Common myeloid progenitor, CD34-positive (primary cell): ENCODE measurements around the gene ALMS1.

Source experiments
- CTCF ChIA-PET: fragments of 350-600 bp; sonication (Branson Sonifier 250); formaldehyde crosslinking; loops from one replicate; lab custom pipeline; 2021; ENCODE audit warnings: antibody characterized with exemption; lab: Charles Lee
- POLR2A ChIA-PET: fragments of 350-600 bp; sonication (Branson Sonifier 250); formaldehyde crosslinking; loops from one replicate; lab custom pipeline; 2021; ENCODE audit warnings: antibody characterized with exemption; lab: Charles Lee
- DNase-seq, 3 donors: peaks; one replicate each; pipeline versions ENCODE4 v3.0.0 to v3.0.0-alpha.2; 2013
- H3K27ac ChIP-seq, 2 experiments: 1 replicate in 1 of 2; 2 replicates in 1 of 2; pipeline ENCODE4 v1.7.0; 2013; ENCODE audit warnings: inconsistent platforms in 2 of 2, low read length in 2 of 2, mild to moderate bottlenecking in 2 of 2, low read depth in 1 of 2, moderate library complexity in 1 of 2; ENCODE audit not compliant: severe bottlenecking in 2 of 2, insufficient read depth in 1 of 2, poor library complexity in 1 of 2
- H3K27me3 ChIP-seq, 5 experiments: replicated peaks in 2 of 5; 1 replicate in 3 of 5; 2 replicates in 2 of 5; pipeline versions ENCODE4 v1.6.1 to v1.7.0; 2013; ENCODE audit warnings: low read length in 4 of 5, mild to moderate bottlenecking in 2 of 5, moderate library complexity in 2 of 5, inconsistent platforms in 1 of 5; ENCODE audit not compliant: insufficient read depth in 5 of 5, control insufficient read depth in 4 of 5
- H3K36me3 ChIP-seq, 4 experiments: 1 replicate in 2 of 4; 2 replicates in 2 of 4; pipeline versions ENCODE4 v1.6.1 to v1.7.0; 2013; ENCODE audit warnings: low read length in 3 of 4, control low read depth in 1 of 4, mild to moderate bottlenecking in 1 of 4; ENCODE audit not compliant: control insufficient read depth in 4 of 4, insufficient read depth in 4 of 4
- H3K4me1 ChIP-seq, 4 experiments: 1 replicate in 3 of 4; 2 replicates in 1 of 4; pipeline versions ENCODE4 v1.6.1 to v1.7.1; 2013; ENCODE audit warnings: low read length in 3 of 4, mild to moderate bottlenecking in 3 of 4, control low read depth in 1 of 4, inconsistent platforms in 1 of 4, moderate library complexity in 1 of 4; ENCODE audit not compliant: control insufficient read depth in 4 of 4, insufficient read depth in 4 of 4; ENCODE audit errors: control extremely low read depth in 1 of 4
- H3K4me3 ChIP-seq, 7 experiments: 1 replicate in 4 of 7; 2 replicates in 3 of 7; pipeline versions ENCODE4 v1.5.1 to v1.7.0; 2013; ENCODE audit warnings: mild to moderate bottlenecking in 7 of 7, low read length in 6 of 7, moderate library complexity in 6 of 7, inconsistent platforms in 2 of 7, low read depth in 2 of 7, control low read depth in 1 of 7; ENCODE audit not compliant: insufficient read depth in 4 of 7, control insufficient read depth in 1 of 7; ENCODE audit errors: extremely low read depth in 1 of 7
- H3K9me3 ChIP-seq, 5 experiments: 1 replicate in 4 of 5; 2 replicates in 1 of 5; pipeline versions ENCODE4 v1.6.1 to v1.7.1; 2013; ENCODE audit warnings: low read length in 4 of 5, mild to moderate bottlenecking in 2 of 5, inconsistent platforms in 1 of 5, low read depth in 1 of 5, moderate library complexity in 1 of 5; ENCODE audit not compliant: control insufficient read depth in 4 of 5, insufficient read depth in 2 of 5; ENCODE audit errors: control extremely low read depth in 1 of 5
- WGBS: methylation state at CpG from one replicate; pipeline ENCODE4 v1.1.5; 2013; ENCODE audit not compliant: insufficient coverage; 5-methylcytosine and 5-hydroxymethylcytosine counted together

ALMS1 gene

DNA sequence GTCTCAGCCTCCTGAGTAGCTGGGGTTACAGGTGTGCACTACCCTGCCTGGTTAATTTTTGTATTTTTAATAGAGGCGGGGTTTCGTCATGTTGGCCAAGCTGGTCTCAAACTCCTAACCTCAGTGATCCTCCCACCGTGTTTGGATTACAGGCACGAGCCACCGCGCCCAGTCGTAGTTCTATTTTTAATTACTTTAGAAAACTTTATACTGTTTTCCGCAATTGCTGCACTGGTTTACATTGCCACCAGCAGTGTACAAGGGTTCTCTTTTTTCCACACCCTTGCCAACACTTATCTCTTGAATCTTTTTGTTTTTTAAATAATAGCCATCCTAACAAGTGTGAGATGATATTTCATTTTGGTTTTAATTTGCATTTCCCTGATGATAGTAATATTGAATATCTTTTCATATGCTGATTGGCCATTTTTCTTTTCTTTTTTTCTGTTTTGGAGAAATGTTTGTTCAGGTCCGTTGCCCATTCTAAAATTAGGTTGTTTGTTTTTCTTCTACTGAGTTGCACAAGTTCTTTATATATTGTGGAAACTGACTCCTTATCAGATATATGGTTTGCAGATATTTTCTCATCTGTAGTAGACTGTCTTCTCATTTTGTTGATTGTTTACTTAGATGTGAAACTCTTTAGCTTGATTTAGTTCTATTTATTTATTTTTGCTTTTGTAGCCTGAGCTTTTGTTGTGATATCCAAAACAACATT, 16.9 kb downstream of the ALMS1 start:
- WGBS: 100% methylated on average over 4 of the region's 9 CpGs
- CTCF ChIA-PET: no interaction called here
- DNase-seq: no peak
- POLR2A ChIA-PET: no interaction called here
- Histone ChIP-seq H3K27ac (no peak overlapping the region), H3K4me3 (no peak overlapping the region), H3K9me3 (peaks cover 6 to 34% (median 12%) of the 10 kb centered on the region in 5 experiments), H3K4me1 (no peaks in the 10 kb centered on the region), H3K27me3 (no peaks in the 10 kb centered on the region), H3K36me3 (peaks cover 0 to 15% (median 6%) of the 10 kb centered on the region in 4 experiments)

DNA sequence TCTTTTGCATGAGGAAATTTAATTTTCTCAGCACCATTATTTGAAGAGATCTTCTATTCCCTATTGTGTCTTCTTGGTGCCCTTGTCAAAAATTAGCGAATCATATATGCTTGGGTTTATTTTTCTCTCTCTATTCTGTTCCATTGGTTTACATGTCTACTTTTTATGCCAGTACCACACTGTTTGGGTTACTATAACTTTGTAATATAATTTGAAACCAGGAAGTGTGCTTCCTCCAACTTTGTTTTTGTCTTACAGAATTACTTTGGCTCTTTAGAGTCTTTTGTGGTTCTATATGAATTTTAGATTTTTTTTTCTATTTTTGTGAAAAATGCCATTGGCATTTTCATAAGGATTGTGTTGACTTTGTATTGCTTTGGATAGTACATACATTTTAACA, 17.6 kb downstream of the ALMS1 start:
- Histone ChIP-seq H3K27me3 (no peaks in the 10 kb centered on the region), H3K36me3 (peaks cover 0 to 15% (median 6%) of the 10 kb centered on the region in 4 experiments), H3K4me1 (no peaks in the 10 kb centered on the region), H3K9me3 (peaks cover 6 to 34% (median 12%) of the 10 kb centered on the region in 5 experiments), H3K27ac (no peak overlapping the region), H3K4me3 (no peak overlapping the region)
- CTCF ChIA-PET: no interaction called here
- WGBS: no CpG with 5 or more reads among the region's 1 CpG
- no peak for DNase-seq
- POLR2A ChIA-PET: no interaction called here

- no peaks in the 10 kb centered on the region for H3K27me3 ChIP-seq
- peak in 1 of 3 donors; percentile 9 for DNase-seq
- POLR2A ChIA-PET: no interaction called here
- peaks cover 5 to 29% (median 10%) of the 10 kb centered on the region in 5 experiments for H3K9me3 ChIP-seq
- H3K27ac ChIP-seq: no peak overlapping the region
- no peaks in the 10 kb centered on the region for H3K4me1 ChIP-seq
- H3K36me3 ChIP-seq: peaks cover 0 to 10% (median 4%) of the 10 kb centered on the region in 4 experiments
- H3K4me3 ChIP-seq: no peak overlapping the region
- WGBS: 93% methylated on average over 5 of the region's 5 CpGs
- CTCF ChIA-PET: no interaction called here
These were observed 18.8 kb downstream of the ALMS1 start for GRCh38 chr2:73404409-73404808.

GRCh38 chr2:73406996-73407395, 21.4 kb downstream of the ALMS1 start:
- ChIA-PET CTCF (interaction anchor here (1.1 kb wide), 1 partner anchor 18 kb away, joined by 3 read pairs; no protein-coding TSS in a partner anchor), POLR2A (no interaction called here)
- peaks cover 0 to 20% (median 5%) of the 10 kb centered on the region in 4 experiments for H3K36me3 ChIP-seq

GRCh38 chr2:73408198-73408597, 22.6 kb downstream of the ALMS1 start:
- peaks cover 4 to 24% (median 10%) of the 10 kb centered on the region in 5 experiments for H3K9me3 ChIP-seq
- no peaks in the 10 kb centered on the region for H3K4me1 ChIP-seq
- 91% methylated on average over 3 of the region's 3 CpGs for WGBS
- ChIA-PET POLR2A (no interaction called here), CTCF (interaction anchor here (0.7 kb wide), 1 partner anchor 16 kb away, joined by 3 read pairs; no protein-coding TSS in a partner anchor)
- DNase-seq: no peak
- peaks cover 0 to 22% (median 5%) of the 10 kb centered on the region in 4 experiments for H3K36me3 ChIP-seq
- H3K4me3 ChIP-seq: no peak overlapping the region
- no peak overlapping the region for H3K27ac ChIP-seq
- no peaks in the 10 kb centered on the region for H3K27me3 ChIP-seq

More at GRCh38 chr2:73406996-73407395, 21.4 kb downstream of the ALMS1 start:
- H3K27ac ChIP-seq: no peak overlapping the region
- DNase-seq: no peak
- H3K9me3 ChIP-seq: peaks cover 7 to 32% (median 10%) of the 10 kb centered on the region in 5 experiments
- no peaks in the 10 kb centered on the region for H3K4me1 ChIP-seq
- H3K4me3 ChIP-seq: no peak overlapping the region
- no peaks in the 10 kb centered on the region for H3K27me3 ChIP-seq
- 88% methylated on average over 1 of the region's 2 CpGs for WGBS

GRCh38 chr2:73414696-73415095, 29.1 kb downstream of the ALMS1 start:
- CTCF ChIA-PET: interaction anchor here (1.0 kb wide), 1 partner anchor 10 kb away, joined by 6 read pairs; no protein-coding TSS in a partner anchor

DNA sequence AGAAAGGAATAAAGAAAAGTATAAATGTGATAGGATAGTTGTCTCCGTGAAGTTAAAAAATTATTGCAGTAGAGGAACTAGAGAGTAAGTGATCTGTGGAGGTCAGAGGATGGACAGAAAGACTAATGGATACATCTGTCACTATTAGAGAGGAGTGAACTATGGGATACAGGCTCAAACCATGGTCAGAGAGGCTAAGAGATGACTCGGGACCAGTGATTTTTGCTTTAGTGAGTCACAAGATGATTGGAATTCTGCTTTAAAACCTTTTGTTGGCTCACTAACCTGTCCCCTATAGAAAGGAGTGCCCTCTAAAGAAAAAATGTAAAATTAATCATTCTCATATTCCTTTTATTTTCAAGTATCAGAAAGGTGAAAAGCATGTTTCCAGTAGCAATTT, 30.3 kb downstream of the ALMS1 start:
- H3K4me3 ChIP-seq: no peak overlapping the region
- DNase-seq: no peak
- H3K27me3 ChIP-seq: no peaks in the 10 kb centered on the region
- ChIA-PET POLR2A (no interaction called here), CTCF (no interaction called here)
- H3K4me1 ChIP-seq: no peaks in the 10 kb centered on the region
- H3K36me3 ChIP-seq: peaks cover 3 to 14% (median 4%) of the 10 kb centered on the region in 4 experiments
- 100% methylated on average over 2 of the region's 2 CpGs for WGBS
- H3K27ac ChIP-seq: no peak overlapping the region
- H3K9me3 ChIP-seq: peaks cover 0 to 2% (median 0%) of the 10 kb centered on the region in 5 experiments

More at GRCh38 chr2:73414696-73415095, 29.1 kb downstream of the ALMS1 start:
- Histone ChIP-seq H3K4me3 (no peak overlapping the region), H3K9me3 (peaks cover 0 to 9% (median 0%) of the 10 kb centered on the region in 5 experiments), H3K36me3 (peaks cover 2 to 22% (median 6%) of the 10 kb centered on the region in 4 experiments), H3K27me3 (no peaks in the 10 kb centered on the region), H3K4me1 (no peaks in the 10 kb centered on the region), H3K27ac (no peak overlapping the region)
- DNase-seq: peak in 2 of 3 donors; percentile 3 to 17
- WGBS: 100% methylated on average over 3 of the region's 3 CpGs
- POLR2A ChIA-PET: no interaction called here
